Thyroid gland (tissue), 4 donors: ENCODE data around the gene MBD6.

Source experiments
- POLR2A ChIP-seq, 2 donors: fragments of 450-650 bp; IDR thresholded peaks; one replicate each; pipeline ENCODE4 v1.6.1; 2017; ENCODE audit warnings: antibody characterized with exemption in 2 of 2, mild to moderate bottlenecking in 2 of 2, moderate library complexity in 1 of 2
- TF ChIP-seq, protein P1 (sequence below), 6 experiments: fragments of 200-600 bp in 3 of 6; fragments of 450-650 bp in 3 of 6; sonication (generic) in 3 of 6; IDR thresholded peaks; one replicate each; pipeline ENCODE4 v1.5.1; 2016 to 2019; ENCODE audit warnings: antibody characterized with exemption in 6 of 6, mild to moderate bottlenecking in 2 of 6, inconsistent platforms in 1 of 6, moderate library complexity in 1 of 6

DNA sequence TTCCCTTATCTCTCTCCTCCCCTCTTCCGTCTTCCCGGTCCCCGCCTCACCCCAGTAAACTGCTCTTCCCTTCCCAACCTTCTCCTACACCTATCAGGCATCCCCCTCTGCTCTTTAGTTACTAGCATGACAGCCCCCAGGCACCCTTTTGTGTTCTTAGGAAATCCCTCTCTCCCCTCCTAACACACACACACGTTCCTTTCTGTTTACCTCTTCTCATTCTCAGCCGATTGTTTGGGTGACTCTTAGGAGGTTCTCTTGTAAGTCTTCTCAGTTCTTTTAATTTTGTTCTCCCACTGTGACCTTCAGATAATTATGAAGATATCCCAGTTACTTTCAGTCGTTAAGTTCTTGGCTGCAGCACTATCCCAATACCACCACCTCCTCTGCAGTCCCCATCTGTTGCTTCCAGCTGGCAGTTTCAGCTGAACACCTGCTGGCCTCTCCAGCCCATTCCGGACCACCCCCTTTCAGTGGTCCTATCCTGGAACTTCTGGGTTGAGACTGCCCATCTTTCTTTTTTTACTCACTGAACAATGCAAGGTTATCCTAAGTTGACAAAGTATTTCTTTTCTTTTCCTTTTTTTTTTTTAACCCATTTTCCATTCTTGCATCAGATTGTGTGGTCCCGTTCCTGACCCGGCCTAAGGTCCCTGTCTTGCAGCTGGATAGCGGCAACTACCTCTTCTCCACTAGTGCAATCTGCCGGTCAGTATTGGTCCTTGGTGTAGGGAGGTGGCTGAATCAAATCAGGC, 34.0 kb upstream of the MBD6 start:
- TF ChIP-seq, protein P1, sequence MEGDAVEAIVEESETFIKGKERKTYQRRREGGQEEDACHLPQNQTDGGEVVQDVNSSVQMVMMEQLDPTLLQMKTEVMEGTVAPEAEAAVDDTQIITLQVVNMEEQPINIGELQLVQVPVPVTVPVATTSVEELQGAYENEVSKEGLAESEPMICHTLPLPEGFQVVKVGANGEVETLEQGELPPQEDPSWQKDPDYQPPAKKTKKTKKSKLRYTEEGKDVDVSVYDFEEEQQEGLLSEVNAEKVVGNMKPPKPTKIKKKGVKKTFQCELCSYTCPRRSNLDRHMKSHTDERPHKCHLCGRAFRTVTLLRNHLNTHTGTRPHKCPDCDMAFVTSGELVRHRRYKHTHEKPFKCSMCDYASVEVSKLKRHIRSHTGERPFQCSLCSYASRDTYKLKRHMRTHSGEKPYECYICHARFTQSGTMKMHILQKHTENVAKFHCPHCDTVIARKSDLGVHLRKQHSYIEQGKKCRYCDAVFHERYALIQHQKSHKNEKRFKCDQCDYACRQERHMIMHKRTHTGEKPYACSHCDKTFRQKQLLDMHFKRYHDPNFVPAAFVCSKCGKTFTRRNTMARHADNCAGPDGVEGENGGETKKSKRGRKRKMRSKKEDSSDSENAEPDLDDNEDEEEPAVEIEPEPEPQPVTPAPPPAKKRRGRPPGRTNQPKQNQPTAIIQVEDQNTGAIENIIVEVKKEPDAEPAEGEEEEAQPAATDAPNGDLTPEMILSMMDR (IDR thresholded peaks at IDR 0.05): no peak
- TF ChIP-seq POLR2A (IDR thresholded peaks at IDR 0.05): no peak
